ENCODE measurements around the gene KRTAP4-5. TPM values are rescaled to one million over a fixed set of nuclear protein-coding genes. Genes with fewer than 3 reads are reported as not detected.
"Not testable (repeated sequence)": the region's sequence is repeated elsewhere in the genome, so short reads cannot be mapped to it uniquely, and the experiment has no call there.

KRTAP4-5 gene
- total and polyA plus RNA-seq, 7 donors = not detected

- H3K27me3 ChIP-seq = no peaks in the 10 kb centered on the region
- 88 to 89% methylated on average over 7 of the region's 7 CpGs for whole genome bisulfite sequencing, 2 donors
- H3K4me3 ChIP-seq = no peak overlapping the region
- H3K9me3 ChIP-seq = no peaks in the 10 kb centered on the region
- H3K36me3 ChIP-seq = no peaks in the 10 kb centered on the region
- TF ChIP-seq POLR2A (IDR thresholded peaks at IDR 0.05) (no peak), CTCF (IDR thresholded peaks at IDR 0.05) (no peak), EP300 (IDR thresholded peaks at IDR 0.05) (no peak), POLR2AphosphoS5 (IDR thresholded peaks at IDR 0.05) (no peak)
- DNase-seq = no peak
- intact Hi-C loops (cut with DNase I) = no loop called here
- H3K27ac ChIP-seq = no peak overlapping the region
- no peaks in the 10 kb centered on the region for H3K4me1 ChIP-seq
These were observed 17.9 kb upstream of the KRTAP4-5 start for GRCh38 chr17:41167561-41167960.

GRCh38 chr17:41163828-41164227, 14.2 kb upstream of the KRTAP4-5 start:
- Histone ChIP-seq H3K36me3 (no peaks in the 10 kb centered on the region), H3K4me3 (no peak overlapping the region), H3K27me3 (peaks cover 0 to 5% (median 0%) of the 10 kb centered on the region in 3 donors), H3K27ac (no peak overlapping the region), H3K4me1 (no peaks in the 10 kb centered on the region), H3K9me3 (no peaks in the 10 kb centered on the region)
- WGBS, 2 donors = 44 to 71% methylated on average over 7 of the region's 7 CpGs
- intact Hi-C loops (cut with DNase I) = no loop called here
- no peak for DNase-seq
- TF ChIP-seq POLR2A (IDR thresholded peaks at IDR 0.05) (no peak), CTCF (IDR thresholded peaks at IDR 0.05) (no peak), EP300 (IDR thresholded peaks at IDR 0.05) (no peak)

GRCh38 chr17:41160648-41161047, 11.0 kb upstream of the KRTAP4-5 start, which contains the start of gene KRTAP4-4:
KRTAP4-4 (minus strand) TSS chr17:41160748; CDS start chr17:41160691, 57 bp downstream.
- intact Hi-C loops (cut with DNase I) = no loop called here
- WGBS, 2 donors = 94 to 95% methylated on average over 1 of the region's 1 CpG
- TF ChIP-seq POLR2A (IDR thresholded peaks at IDR 0.05) = no peak
- no peak for TF ChIP-seq POLR2AphosphoS5 (IDR thresholded peaks at IDR 0.05)
- TF ChIP-seq EP300 (IDR thresholded peaks at IDR 0.05) = no peak
- no peak for TF ChIP-seq CTCF (IDR thresholded peaks at IDR 0.05)

GRCh38 chr17:41160190-41160589, 10.6 kb upstream of the KRTAP4-5 start:
- H3K4me1 ChIP-seq; H3K4me3 ChIP-seq; intact Hi-C loops (cut with DNase I); H3K36me3 ChIP-seq; H3K27me3 ChIP-seq; DNase-seq; H3K9me3 ChIP-seq; H3K27ac ChIP-seq: not testable (repeated sequence)
- 94% methylated on average over 3 of the region's 3 CpGs for WGBS, 2 donors

More at GRCh38 chr17:41160648-41161047, 11.0 kb upstream of the KRTAP4-5 start, which contains the start of gene KRTAP4-4:
- H3K4me3 ChIP-seq = no peak within 1 kb of the TSS
- no peaks in the 10 kb centered on the region for H3K36me3 ChIP-seq
- DNase-seq = no peak
- H3K4me1 ChIP-seq = no peaks in the 10 kb centered on the region
- no peak within 1 kb of the TSS for H3K27ac ChIP-seq
- peaks cover 0 to 5% (median 0%) of the 10 kb centered on the region in 3 donors for H3K27me3 ChIP-seq
- no peaks in the 10 kb centered on the region for H3K9me3 ChIP-seq

DNA sequence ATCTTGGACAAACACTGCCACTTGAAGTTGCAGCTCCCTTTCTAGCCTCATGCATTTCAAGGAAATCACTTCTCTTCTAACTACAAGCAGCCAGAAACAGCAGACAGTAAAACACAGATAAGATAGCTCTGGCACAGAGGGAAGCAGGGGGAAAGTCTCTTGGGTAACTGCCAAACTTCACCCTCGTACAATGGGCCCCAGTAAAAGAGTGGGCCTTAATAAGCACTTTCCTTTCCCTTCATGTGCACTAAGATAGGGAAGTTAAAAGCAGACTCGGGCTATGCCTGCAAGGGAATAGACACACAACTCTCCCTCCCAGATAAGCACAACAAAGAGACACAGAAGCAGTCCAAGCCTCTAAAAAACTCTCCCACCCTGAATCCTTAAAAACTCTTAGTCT, 4.2 kb upstream of the KRTAP4-5 start:
- Histone ChIP-seq H3K36me3 (no peaks in the 10 kb centered on the region), H3K4me3 (no peak overlapping the region), H3K9me3 (no peaks in the 10 kb centered on the region), H3K27me3 (no peaks in the 10 kb centered on the region), H3K27ac (no peak overlapping the region), H3K4me1 (no peaks in the 10 kb centered on the region)
- TF ChIP-seq POLR2AphosphoS5 (IDR thresholded peaks at IDR 0.05) (no peak), CTCF (IDR thresholded peaks at IDR 0.05) (no peak), POLR2A (IDR thresholded peaks at IDR 0.05) (no peak), EP300 (IDR thresholded peaks at IDR 0.05) (no peak)
- no peak for DNase-seq
- 6 to 14% methylated on average over 2 of the region's 2 CpGs for WGBS, 2 donors
- intact Hi-C loops (cut with DNase I) = no loop called here
